RWPE2 (cell line): Measurements from ENCODE around the gene KNOP1.

Experiments
- ATAC-seq: fragments of 200-7000 bp; cut with Tn5 transposase; 3 replicates; pipeline ENCODE4 v1.9.1; 2021; ENCODE audit warnings: low read depth
- DNase-seq: peaks from one replicate; pipeline ENCODE4 v3.0.0-alpha.2; 2020; ENCODE audit warnings: low spot score
- H3K27ac ChIP-seq: fragments of 450-650 bp; 2 replicates; pipeline ENCODE4 v1.5.1; 2017; ENCODE audit warnings: mild to moderate bottlenecking; ENCODE audit not compliant: poor library complexity, severe bottlenecking
- H3K27me3 ChIP-seq: fragments of 250-450 bp; sonication (Bioruptor Pico); 2 replicates; pipeline ENCODE4 v1.5.1; 2021; ENCODE audit warnings: mild to moderate bottlenecking, moderate library complexity; ENCODE audit not compliant: insufficient read depth, poor library complexity, severe bottlenecking
- H3K36me3 ChIP-seq: fragments of 250-450 bp; sonication (Bioruptor Pico); 2 replicates; pipeline ENCODE4 v1.5.1; 2020; ENCODE audit warnings: low read depth, mild to moderate bottlenecking, moderate library complexity
- H3K4me1 ChIP-seq: fragments of 250-450 bp; sonication (Bioruptor Pico); 2 replicates; pipeline ENCODE4 v1.5.1; 2021; ENCODE audit warnings: mild to moderate bottlenecking, moderate library complexity; ENCODE audit not compliant: insufficient read depth, poor library complexity, severe bottlenecking
- H3K4me3 ChIP-seq: fragments of 250-450 bp; sonication (Bioruptor Pico); 2 replicates; pipeline ENCODE4 v1.5.1; 2021; ENCODE audit warnings: mild to moderate bottlenecking, moderate library complexity; ENCODE audit not compliant: severe bottlenecking
- H3K9me3 ChIP-seq: fragments of 250-450 bp; sonication (Bioruptor Pico); 2 replicates; pipeline ENCODE4 v1.5.1; 2021; ENCODE audit warnings: mild to moderate bottlenecking, moderate library complexity; ENCODE audit not compliant: severe bottlenecking
- TF ChIP-seq, protein P1 (sequence below): fragments of 450-650 bp; IDR thresholded peaks from one replicate; pipeline ENCODE4 v1.5.1; 2017; ENCODE audit warnings: mild to moderate bottlenecking, moderate library complexity; ENCODE audit not compliant: poor library complexity, severe bottlenecking

Gene KNOP1

DNA sequence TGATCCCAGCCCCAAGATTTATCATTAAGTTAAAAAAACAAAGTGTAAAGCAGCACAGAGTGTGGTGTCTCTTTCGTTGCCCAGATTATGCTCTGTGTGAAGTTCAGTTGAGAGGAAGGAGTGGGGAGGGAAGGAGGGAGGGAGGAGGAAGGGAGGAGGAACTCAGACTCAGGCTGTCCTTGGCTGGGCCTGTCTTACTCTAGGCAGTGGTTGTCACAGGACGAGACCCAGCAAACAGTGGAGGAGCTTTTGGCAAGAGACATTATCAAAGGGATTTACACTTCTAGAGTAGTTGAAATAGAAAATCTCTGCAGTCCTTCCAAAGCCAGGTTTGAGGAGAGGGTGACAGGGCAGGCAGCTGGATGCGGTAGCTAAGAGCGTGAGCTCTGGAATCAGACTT, 27.8 kb downstream of the KNOP1 start:
- H3K4me1 ChIP-seq, result no peaks in the 10 kb centered on the region
- H3K9me3 ChIP-seq, result no peaks in the 10 kb centered on the region
- no peak overlapping the region for H3K4me3 ChIP-seq
- no peaks in the 10 kb centered on the region for H3K36me3 ChIP-seq
- DNase-seq, result no peak
- H3K27ac ChIP-seq, result no peak overlapping the region
- no peaks in the 10 kb centered on the region for H3K27me3 ChIP-seq
- ATAC-seq, result no peak
- TF ChIP-seq, protein P1, sequence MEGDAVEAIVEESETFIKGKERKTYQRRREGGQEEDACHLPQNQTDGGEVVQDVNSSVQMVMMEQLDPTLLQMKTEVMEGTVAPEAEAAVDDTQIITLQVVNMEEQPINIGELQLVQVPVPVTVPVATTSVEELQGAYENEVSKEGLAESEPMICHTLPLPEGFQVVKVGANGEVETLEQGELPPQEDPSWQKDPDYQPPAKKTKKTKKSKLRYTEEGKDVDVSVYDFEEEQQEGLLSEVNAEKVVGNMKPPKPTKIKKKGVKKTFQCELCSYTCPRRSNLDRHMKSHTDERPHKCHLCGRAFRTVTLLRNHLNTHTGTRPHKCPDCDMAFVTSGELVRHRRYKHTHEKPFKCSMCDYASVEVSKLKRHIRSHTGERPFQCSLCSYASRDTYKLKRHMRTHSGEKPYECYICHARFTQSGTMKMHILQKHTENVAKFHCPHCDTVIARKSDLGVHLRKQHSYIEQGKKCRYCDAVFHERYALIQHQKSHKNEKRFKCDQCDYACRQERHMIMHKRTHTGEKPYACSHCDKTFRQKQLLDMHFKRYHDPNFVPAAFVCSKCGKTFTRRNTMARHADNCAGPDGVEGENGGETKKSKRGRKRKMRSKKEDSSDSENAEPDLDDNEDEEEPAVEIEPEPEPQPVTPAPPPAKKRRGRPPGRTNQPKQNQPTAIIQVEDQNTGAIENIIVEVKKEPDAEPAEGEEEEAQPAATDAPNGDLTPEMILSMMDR, result no peak

- TF ChIP-seq, protein P1, result no peak
- Histone ChIP-seq H3K36me3 (no peaks in the 10 kb centered on the region), H3K4me3 (no peak overlapping the region), H3K9me3 (no peaks in the 10 kb centered on the region), H3K27ac (no peak overlapping the region), H3K4me1 (no peaks in the 10 kb centered on the region), H3K27me3 (no peaks in the 10 kb centered on the region)
- ATAC-seq (no peak), DNase-seq (no peak)
Observed at GRCh38 chr16:19689342-19689741, 28.7 kb downstream of the KNOP1 start.

- no peak for ATAC-seq
- peaks cover 5% of the 10 kb centered on the region; the same call in 1 of the 2 replicates for H3K36me3 ChIP-seq
- H3K4me1 ChIP-seq, result no peaks in the 10 kb centered on the region
- no peaks in the 10 kb centered on the region for H3K27me3 ChIP-seq
- TF ChIP-seq, protein P1, result no peak
- no peaks in the 10 kb centered on the region for H3K9me3 ChIP-seq
- H3K27ac ChIP-seq, result no peak overlapping the region
- no peak overlapping the region for H3K4me3 ChIP-seq
- no peak for DNase-seq
Observed at GRCh38 chr16:19688396-19689024, 29.5 kb downstream of the KNOP1 start.

- DNase-seq (no peak), ATAC-seq (no peak)
- H3K27me3 ChIP-seq, result no peaks in the 10 kb centered on the region
- no peak overlapping the region for H3K27ac ChIP-seq
- TF ChIP-seq, protein P1, result no peak
- peaks cover 9% of the 10 kb centered on the region; the same call in 1 of the 2 replicates for H3K36me3 ChIP-seq
- H3K9me3 ChIP-seq, result no peaks in the 10 kb centered on the region
- no peaks in the 10 kb centered on the region for H3K4me1 ChIP-seq
- no peak overlapping the region for H3K4me3 ChIP-seq
Observed at GRCh38 chr16:19687279-19687678, 30.7 kb downstream of the KNOP1 start.

DNA sequence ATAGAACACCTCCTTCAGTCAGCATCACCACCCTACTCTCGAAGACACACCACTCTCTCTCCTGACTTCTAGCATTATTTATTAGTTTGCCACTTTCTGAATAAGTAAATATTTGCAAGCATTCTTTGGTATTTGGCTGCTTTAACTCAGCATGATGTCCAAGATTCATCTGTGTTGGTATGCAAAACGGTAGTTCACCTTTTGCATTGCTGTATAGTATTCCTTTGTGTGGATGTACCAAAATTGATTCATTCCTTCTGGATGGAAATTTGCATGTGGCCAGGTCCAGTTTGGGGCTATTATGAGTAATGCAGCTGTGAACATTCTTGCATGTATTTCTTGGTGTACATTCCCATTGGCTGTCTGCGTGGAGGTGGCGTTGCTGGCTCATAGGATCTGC, 32.9 kb downstream of the KNOP1 start:
- Histone ChIP-seq H3K27ac (no peak overlapping the region), H3K4me3 (no peak overlapping the region), H3K27me3 (no peaks in the 10 kb centered on the region), H3K36me3 (peaks cover 9% of the 10 kb centered on the region; the same call in 1 of the 2 replicates), H3K4me1 (no peaks in the 10 kb centered on the region), H3K9me3 (no peaks in the 10 kb centered on the region)
- TF ChIP-seq, protein P1, result no peak
- no peak for ATAC-seq
- no peak for DNase-seq
